Central memory CD4-positive, alpha-beta T cell (primary cell): Measurements from ENCODE around the gene TCIRG1.
A peak's percentile ranks its signal among the peaks of the same experiment; 100 is the strongest.

Experiments used
- DNase-seq: peaks from one replicate; pipeline ENCODE4 v3.0.0; 2022

The TCIRG1 gene

DNA sequence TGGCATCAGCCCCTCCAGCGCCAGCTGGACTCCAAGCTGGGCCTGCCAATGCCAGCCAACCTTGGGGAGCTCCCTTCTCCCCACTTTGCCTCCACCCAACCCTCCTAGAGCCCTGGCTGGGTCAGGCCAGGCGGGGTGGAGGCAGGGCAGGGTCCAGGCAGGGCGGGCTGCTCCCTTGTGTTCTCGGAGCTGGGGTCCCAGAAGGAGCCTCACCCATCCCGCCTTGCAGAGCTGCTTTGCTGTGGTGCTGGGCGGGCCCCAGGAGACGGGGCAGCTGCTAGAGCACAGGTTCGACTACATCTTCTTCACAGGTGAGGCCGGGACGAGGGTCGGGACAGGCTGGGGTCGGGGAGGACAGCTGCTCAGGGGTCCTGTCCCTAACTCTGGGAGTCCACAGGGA, 19.3 kb upstream of the TCIRG1 start:
- DNase-seq, result no peak

DNA sequence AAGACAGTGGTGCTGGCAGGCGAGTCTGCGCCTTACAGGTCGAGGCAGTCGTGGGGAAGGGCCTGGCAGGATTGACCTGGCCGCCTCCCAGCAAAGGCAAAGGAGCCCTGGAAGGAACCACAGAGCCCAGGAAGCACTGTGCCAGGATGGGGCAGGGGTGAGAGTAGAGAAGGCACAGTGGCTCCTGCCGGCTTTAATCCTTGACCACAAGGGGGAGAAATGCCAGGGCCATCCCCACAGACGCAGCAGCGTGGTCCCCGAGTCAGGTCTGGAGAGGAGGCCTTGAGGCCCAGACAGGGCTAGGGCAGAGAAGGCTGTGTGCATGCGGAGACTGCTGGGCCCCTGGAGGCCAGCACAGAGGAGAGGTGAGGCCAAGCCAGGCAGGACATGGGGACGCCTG, 18.2 kb upstream of the TCIRG1 start:
- DNase-seq, result no peak

DNA sequence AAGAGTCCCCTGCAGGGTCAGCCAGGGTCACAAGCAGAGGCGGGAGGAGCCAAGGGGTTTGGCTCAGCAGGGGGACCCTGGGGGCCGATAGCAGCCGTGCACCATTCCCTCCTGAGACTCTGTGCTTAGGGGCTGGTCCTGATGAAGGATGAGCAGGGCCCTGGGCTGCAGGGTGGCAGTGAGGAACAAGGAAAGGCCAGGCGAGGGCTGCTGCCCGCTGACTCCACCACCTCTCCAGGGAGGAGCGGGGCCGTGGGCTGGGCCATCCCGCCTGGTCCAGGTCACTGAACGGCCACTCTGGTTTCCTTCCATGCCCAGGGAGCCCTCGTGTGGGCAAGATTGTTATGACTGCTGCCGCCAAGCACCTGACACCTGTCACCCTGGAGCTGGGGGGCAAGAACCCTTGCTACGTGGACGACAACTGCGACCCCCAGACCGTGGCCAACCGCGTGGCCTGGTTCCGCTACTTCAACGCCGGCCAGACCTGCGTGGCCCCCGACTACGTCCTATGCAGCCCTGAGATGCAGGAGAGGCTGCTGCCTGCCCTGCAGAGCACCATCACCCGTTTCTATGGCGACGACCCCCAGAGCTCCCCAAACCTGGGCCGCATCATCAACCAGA, 17.5 kb upstream of the TCIRG1 start:
- DNase-seq, result no peak

DNA sequence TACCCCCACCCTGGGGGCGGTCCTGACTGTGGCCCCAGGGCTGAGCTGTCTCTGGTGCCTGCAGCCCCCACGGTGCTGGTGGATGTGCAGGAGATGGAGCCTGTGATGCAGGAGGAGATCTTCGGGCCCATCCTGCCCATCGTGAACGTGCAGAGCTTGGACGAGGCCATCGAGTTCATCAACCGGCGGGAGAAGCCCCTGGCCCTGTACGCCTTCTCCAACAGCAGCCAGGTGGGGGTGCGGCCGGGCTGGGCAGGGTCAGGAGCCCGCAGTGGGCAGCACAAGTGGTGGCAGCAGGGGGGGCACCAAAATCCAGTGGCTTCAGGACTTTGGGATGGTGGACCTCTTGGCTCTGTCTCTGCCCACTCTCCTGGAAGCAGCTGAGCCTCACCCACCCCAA, 16.3 kb upstream of the TCIRG1 start:
- no peak for DNase-seq

DNA sequence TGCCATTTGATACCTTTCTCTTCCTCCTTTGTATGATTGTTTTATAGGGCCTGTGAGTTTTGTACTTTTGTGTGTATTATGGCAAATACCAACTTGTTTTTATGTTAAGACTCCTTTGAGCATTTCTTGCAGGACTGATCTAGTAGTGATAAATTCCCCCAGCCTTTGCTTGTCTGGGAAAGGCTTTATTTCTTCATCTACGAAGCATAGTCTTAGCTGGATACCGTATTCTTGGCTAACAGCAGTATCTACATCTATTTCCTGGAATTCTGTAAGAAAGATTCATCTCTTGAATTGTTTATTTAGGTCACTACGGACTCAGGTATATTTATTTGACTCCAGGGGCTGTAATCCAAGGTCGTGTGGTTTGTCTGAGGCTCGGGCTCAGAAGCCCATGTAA, 14.3 kb upstream of the TCIRG1 start:
- DNase-seq, result no peak

DNA sequence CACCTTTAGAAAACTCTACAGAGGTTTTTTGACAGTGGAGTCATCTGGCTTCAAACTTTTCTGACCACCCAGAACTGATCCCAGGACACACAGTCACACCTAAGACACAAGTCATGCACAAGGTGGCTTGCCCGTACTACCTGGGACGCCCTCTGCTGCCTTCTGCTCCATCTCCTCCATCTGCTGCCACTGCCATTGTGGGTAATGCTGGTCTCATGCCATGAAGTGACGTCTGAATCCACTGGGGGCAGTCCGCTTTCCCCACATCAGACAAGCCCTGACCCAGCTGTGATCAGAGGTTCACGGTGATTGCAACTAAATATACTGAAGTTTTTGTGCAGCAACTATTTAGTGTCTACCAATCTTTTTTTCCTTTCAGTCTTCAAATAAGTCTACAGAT, 13.8 kb upstream of the TCIRG1 start:
- no peak for DNase-seq

DNA sequence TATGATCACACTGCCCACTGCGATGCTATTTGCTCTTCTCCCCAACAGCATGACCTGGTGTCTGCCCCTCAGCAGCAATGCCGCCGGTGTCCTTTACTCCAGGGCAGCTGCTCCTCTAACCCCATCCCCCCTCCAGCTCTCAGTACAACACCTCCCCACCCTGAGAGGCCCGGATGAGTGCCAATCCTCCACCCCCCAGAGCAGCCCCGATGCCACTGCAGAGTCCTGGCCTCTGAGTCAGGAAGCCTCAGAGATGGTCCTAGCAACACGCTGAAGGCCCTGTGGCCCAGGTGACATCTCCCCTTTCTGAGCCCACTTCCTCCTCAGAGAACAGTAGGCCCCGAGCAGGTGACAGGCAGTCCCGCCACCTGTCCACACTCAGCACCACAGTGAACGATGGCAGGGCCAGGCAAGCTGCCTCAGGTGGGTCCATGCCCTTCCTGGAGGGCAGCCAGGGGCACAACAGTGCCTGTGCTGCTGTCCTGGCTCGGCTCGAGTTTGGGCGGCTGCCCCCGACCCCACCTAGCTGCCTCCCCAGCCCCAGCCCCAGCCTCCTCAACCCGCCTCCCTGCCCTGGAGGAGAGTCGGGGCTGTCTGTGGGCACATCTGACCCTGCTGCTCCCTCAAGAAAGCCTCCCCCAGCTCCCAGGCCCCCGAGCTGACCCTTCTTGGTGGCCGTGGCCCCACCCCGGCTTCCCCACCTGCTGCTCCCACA, 12.3 kb upstream of the TCIRG1 start:
- no peak for DNase-seq

DNA sequence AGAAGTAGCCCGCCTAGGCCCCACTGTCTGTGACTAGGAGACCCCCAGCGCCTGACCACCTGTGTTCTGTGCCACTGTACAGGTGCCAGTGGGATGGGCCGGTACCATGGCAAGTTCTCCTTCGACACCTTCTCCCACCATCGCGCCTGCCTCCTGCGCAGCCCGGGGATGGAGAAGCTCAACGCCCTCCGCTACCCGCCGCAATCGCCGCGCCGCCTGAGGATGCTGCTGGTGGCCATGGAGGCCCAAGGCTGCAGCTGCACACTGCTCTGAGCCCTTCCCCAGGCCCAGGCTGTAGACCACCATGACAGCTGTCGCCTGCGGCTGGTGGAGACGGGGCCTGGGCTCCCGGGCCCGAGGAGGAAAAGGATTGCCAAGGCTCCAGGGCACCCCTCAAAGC, 11.2 kb upstream of the TCIRG1 start:
- no peak for DNase-seq

DNA sequence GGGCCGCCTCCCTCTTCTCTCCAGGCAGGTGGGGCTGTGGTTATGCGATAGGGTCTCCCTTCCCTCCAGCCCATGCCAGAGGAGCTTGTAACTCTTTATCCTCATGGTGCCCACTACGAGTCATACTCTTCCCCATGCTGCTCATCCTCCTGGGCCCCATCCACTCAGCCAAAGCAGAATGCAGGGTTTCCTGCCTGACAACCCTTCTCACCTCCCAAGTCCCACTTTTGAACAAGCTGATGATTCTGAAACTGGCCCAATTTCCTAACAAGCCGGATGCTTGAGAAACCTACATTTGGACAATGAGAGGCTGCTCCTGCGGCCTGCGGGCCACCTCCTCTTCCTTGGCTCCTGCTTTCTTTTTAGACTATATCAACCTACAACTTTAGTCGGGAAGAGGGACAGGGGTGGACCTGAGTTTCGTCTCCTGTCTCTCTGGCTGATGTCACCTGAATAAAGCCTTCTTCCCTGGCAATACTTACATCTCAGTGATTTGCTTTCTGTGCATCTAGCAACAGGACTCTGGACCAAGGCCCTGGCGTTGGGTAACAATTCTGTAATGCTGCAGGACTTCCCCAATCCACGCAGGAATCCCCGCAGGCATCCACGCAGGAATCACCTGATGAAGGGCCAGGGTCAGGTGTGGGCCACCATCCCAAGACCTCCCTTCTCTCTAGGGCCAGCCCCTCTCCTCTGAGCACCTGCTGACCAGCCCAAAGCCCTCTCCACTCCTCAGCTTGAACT, 9.9 kb upstream of the TCIRG1 start:
- no peak for DNase-seq

DNA sequence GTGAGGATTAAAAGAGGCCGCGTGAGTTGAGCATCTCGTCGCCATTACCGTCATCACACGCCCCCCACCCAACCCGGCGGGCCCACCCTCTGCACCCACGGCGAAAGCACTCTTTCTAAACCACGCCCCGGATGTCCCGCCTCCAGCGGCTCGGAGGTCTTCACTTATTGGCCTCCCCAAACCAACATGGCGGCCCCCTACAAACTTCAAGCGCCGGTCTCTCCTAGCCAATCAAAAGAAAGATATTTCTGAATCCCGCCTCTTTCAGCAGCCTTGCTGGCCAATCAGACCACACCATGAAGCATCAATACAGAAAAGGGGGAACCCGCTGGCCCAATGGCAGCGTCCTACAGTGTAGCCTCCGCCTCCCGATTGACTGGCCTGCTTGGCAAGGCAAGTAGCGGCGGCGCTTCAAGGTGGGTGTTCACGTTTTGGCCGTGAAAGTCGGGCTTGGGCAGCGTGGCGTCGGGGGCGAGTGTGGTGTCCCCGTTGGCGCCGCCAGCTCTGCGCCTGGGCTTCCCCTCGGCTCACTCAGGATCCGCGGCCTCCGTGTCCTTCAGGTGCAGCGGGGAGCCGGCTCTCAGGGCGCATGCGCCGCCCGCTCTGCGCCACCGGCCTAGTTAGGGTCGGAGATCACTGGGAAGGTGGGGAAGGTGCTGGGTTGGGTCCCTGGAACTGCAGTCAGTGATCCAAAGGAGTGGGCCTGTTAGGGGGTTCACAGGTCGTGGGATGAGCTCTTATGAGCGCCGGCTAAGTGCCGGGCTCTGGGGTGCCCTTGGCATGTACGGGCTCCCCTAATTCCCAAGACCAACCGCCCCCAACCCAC, 8.3 kb upstream of the TCIRG1 start, which contains the start of gene NDUFS8:
Gene NDUFS8 (plus strand): TSS at position 364 of the 826 bp plus-strand sequence. CDS start 1,471 bp downstream, outside the sequence.
- peak; percentile 98 for DNase-seq

DNA sequence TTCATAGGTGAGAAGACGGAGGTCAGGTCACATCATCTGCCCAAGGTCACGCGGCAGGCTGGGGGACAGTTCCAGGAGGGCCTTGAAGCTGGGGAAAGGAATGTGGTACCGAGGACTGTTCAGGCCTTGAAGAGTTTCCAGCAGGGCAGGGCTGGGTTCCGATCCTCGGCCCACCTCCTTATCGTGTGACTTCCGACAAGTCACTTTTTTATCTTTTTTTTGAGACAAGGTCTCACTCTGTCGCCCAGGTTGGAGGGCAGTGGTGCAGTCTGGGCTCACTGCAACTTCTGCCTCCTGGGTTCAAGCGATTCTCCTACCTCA, 7.7 kb upstream of the TCIRG1 start:
- DNase-seq, result no peak

DNA sequence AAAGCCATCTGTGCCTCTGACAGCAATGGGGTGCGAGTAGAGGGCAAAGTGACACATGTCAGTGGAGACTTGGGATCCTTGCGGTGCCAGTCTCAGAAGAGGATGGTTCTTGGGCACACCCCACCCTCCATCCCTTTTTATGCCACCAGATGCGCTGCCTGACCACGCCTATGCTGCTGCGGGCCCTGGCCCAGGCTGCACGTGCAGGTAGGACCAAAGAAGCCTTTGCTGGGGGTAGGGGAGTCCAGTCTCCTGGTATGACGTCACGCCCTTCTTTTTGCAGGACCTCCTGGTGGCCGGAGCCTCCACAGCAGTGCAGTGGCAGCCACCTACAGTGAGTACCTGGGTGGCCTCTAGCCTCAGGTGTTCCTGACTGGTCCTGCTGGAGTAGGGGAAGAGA, 6.8 kb upstream of the TCIRG1 start:
- no peak for DNase-seq

DNA sequence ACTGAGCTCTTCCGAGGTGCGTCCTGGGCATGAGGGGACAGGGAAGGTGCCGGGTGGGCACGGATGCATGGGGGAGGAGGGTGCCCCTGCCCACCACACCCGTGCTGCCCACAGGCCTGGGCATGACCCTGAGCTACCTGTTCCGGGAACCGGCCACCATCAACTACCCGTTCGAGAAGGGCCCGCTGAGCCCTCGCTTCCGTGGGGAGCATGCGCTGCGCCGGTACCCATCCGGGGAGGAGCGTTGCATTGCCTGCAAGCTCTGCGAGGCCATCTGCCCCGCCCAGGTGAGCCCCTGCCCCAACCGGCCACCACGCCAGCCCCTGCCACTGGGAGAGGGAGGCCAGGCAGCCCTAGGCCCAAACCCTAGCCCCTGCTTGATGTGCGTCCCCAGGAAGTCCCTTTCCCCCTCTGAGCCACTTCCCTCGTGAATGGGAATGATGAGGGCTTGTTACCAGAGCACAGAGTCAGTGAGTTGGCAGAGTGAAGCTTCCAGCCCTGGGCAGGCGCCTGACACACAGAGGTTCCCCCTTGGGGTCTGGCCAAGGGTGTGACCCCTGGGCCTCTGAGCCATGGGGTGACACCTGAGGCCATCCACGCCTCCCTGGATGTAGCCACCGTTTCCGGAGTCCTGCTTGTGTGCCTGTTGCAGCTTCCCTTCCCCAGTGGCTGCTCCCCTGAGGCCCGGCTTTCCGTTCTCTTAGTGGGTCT, 5.7 kb upstream of the TCIRG1 start:
- DNase-seq, result no peak

DNA sequence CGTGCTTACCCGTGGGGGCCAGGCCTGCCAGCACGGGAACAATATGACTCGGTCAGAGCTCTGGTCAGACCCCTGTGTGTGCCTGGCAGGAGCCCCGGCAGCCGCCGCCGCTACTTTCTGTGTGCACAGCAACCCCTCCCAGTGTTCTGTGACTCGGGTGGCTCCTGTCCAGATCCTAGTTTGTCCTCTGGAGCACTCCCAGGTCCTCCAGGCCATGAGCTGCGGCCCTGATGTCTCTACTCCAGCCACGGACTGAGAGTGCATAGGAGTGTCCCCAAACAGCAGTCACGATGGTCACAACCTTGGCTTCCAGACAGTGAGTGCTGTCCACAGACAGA, 5.1 kb upstream of the TCIRG1 start:
- no peak for DNase-seq

DNA sequence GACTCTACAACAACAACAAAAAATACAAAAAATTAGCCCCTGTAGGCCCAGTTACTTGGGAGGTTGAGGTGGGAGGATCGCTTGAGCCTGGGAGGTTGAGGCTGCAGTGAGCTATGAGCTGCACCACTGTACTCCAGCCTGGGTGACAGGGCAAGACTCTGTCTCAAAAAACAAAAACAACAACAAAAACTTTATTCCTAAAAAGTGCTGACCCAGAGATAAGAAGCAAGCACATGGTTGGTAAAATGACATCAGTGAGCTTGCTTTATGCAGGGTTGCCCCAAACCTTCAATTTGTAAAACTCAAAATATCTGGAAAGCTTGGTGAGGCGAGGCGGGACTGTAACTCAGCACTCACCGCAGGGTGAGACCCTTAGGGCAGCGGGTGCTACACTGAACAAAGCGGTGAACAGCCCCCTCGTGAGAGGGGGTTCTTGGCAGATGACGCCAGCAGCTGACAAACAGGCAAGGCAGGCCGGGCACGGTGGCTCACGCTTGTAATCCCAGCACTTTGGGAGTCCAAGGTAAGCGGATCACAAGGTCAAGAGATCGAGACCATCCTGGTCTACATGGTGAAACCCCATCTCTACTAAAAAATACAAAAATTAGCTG, 3.5 kb upstream of the TCIRG1 start:
- no peak for DNase-seq

DNA sequence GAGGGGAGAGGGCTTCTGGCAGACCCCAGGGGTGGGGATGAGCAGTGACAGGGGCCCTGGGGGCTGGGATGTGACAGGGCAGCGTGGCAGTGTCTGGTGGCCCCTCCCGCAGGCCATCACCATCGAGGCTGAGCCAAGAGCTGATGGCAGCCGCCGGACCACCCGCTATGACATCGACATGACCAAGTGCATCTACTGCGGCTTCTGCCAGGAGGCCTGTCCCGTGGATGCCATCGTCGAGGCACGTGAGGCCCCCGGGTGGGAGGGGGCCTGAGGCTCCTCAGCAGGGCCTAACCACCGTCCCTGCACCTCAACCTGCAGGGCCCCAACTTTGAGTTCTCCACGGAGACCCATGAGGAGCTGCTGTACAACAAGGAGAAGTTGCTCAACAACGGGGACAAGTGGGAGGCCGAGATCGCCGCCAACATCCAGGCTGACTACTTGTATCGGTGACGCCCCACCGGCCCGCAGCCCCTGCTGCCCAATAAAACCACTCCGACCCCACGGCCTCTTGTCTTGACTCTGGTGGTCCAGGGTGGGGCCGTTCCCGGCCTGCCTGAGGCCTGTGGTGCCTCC, 2.6 kb upstream of the TCIRG1 start:
- DNase-seq, result no peak

DNA sequence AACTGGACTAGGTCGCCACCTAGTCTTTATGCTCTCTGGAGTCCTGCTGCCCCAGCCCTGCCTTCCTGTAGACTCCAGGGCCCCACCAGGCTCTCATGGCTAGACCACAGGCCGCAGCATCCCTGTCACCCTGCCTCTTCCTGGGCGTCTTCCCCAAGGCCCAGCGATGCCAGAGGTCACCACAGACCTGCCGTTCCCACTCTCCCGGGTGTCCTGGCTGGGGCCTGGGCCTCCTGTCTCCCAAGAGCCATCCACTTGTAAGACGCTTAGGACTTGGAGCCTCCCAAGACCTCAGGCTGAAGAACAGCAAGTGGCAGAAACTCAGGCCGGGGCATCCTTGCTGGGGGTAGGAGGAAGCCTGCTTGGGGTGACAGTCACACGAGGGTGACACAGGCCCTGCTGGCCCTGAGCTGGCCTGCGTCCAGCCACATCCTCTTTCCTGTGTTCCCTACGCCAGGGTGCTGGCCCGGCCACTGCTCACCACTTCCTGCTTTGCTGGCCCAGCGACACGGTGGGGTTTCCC, 2.0 kb upstream of the TCIRG1 start:
- DNase-seq, result no peak

DNA sequence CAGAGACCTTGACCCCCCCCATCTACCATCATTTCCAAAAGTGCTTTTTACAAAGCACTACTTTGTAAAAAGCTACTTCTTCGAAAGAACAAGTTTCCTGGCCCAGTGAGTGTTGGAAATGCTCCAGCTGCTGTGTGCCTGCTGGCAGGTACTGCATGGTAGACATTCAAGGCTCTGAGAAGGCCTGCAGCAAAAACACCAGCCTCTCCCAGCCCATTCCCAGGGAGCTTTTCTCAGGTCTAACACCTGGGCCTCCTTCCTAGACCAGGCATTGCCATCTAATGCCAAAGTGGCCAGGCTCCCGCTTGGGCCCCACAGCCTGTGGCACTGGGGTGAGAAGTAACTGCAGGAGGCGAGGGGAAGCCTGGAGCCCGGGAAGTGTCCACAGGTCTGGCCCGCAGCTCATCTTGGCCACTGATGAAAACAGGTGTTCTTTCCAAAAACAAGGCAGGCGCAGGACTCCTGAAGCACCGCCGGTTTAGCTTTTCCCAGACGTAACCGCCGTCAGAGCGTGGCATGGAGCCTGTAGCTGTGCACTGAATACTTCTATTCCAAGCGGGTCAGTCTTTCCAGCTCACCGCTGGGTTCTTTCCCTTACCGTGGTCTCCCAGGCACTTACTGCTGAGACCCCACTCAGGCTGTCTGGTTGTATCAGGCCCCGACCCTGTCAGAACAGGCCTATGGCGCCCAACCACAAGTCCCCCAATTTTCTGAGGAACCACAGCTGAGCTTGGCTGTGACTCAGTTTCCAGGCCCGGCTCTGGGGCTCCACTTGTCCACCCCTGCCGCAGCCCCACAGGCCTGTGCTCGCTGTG, 1.2 kb upstream of the TCIRG1 start:
- DNase-seq, result no peak

DNA sequence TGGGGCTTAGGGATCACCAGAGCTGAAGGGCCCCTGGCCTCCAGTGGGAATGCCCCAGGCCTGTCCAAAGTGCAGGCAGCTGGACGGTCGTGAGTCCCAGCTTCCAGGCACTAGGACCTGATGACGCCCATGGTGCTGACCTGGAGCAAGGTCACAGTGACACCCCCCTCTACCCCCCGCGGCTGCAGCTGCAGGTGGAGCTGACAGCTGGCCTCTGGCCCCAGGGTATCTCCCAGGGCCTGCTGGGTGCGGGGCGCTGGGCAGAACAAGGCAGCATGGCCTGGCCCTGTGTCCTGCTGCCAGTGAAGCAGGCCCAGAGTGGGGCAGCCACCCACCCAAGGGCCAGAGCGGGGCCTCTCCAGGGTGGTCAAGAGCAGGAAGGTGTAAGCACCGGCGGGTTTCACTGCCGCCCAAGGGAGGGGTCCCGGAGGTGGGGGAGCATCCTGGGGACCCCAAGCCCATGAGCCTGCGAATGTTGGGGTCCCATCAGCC, 553 bp upstream of the TCIRG1 start:
- no peak for DNase-seq

DNA sequence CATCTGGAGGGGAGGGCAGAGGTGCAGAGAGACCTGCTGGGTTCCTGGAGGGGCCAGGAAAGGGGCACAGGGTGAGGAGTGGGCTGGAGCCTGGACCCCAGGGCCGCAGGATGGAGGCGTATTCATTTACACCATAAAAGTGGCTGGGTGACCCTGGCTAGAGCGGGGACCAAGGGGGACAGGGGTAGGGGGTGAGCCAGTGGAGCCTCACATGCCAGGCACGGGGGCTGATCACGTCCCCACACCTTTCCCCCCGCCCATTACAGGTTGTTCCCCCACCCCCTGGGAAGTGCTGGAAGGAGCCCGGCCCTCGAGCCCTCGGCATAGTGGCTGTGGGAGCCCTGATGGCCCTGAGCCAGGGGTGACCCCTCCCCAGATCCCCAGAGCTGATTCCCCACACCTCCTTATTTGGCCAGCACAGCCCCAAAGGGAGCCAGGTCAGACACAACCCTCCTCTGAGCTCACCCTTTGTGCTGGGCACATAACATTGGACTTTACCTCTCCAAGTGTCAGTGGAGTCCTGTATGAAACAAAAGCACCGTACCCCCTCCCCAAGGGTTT, 781 bp downstream of the TCIRG1 start:
- no peak for DNase-seq
